K562 (cell line): ENCODE data around the gene RGS9. TPM values are rescaled to one million over a fixed set of nuclear protein-coding genes. Genes with fewer than 3 reads are reported as not detected.

Source experiments
- ATAC-seq: fragments of 200-7000 bp; cut with Tn5 transposase; 3 replicates; pipeline ENCODE4 v1.9.1; 2020; ENCODE audit warnings: moderate library complexity
- BruUV-seq: library from RNA; stranded (reverse); fragments of 400-500 nt; replicated peaks from 2 replicates; lab custom pipeline; 2021; lab: Mats Ljungman, UMichigan
- CTCF ChIA-PET: fragments of 300-600 bp; formaldehyde crosslinking; extraction: SDS; loops from one replicate; lab custom pipeline; 2021; ENCODE audit warnings: low intra/inter-chr PET ratio; lab: Yijun Ruan, JAX
- POLR2A ChIA-PET: fragments of 300-600, 350-650 bp; sonication (Branson Sonifier 250); formaldehyde crosslinking; extraction: SDS; loops from one replicate; lab custom pipeline; 2021; ENCODE audit warnings: antibody characterized with exemption, inconsistent platforms; lab: Yijun Ruan, JAX
- DNase-seq, 4 experiments: peaks; one replicate each; pipeline versions ENCODE4 v3.0.0 to v3.0.0-alpha.2; 2011 to 2018; ENCODE audit warnings: low spot score in 3 of 4, mixed read lengths in 3 of 4; ENCODE audit errors: extremely low read depth in 1 of 4
- FAIRE-seq: peaks from 2 replicates; lab custom pipeline; 2011; peaks lifted over from hg19 to GRCh38; lab: Jason Lieb, UNC
- H2AFZ ChIP-seq: 2 replicates; pipeline ENCODE4 v1.6.0; 2011; ENCODE audit warnings: low read depth, low read length, control low read depth, inconsistent platforms
- H3K27ac ChIP-seq: fragments of 200-600 bp; 3 replicates; pipeline ENCODE4 v1.8.0; 2011; ENCODE audit warnings: low read depth, mild to moderate bottlenecking, control low read depth, inconsistent platforms, low read length, moderate library complexity, mixed read lengths; ENCODE audit errors: extremely low read depth
- H3K27me3 ChIP-seq, 2 experiments: fragments of 300-600 bp in 1 of 2; 2 replicates in 1 of 2; 3 replicates in 1 of 2; pipeline versions ENCODE4 v1.6.0 to v1.8.0; 2011; ENCODE audit warnings: inconsistent platforms in 2 of 2, low read length in 2 of 2, mild to moderate bottlenecking in 1 of 2, mixed read lengths in 1 of 2, moderate library complexity in 1 of 2; ENCODE audit not compliant: control insufficient read depth in 2 of 2, insufficient read depth in 2 of 2
- H3K36me3 ChIP-seq: fragments of 300-600 bp; 3 replicates; pipeline ENCODE4 v1.8.0; 2011; ENCODE audit warnings: mild to moderate bottlenecking, low read length, inconsistent platforms; ENCODE audit not compliant: control insufficient read depth, insufficient read depth
- H3K4me1 ChIP-seq, 2 experiments: fragments of 200-600 bp in 1 of 2; replicated peaks in 1 of 2; 2 replicates in 1 of 2; 3 replicates in 1 of 2; pipeline versions ENCODE4 v1.5.1 to v1.8.0; 2011; ENCODE audit warnings: inconsistent platforms in 2 of 2, low read length in 2 of 2, mild to moderate bottlenecking in 1 of 2, mixed read lengths in 1 of 2, moderate library complexity in 1 of 2; ENCODE audit not compliant: control insufficient read depth in 2 of 2, insufficient read depth in 2 of 2
- H3K4me2 ChIP-seq: 2 replicates; pipeline ENCODE4 v1.6.1; 2011; ENCODE audit warnings: low read length, control low read depth, inconsistent platforms, mixed read lengths; ENCODE audit not compliant: insufficient read depth
- H3K4me3 ChIP-seq: fragments of 200-600 bp; sonication (generic), shearing (Covaris generic); 2 replicates; pipeline ENCODE4 v1.5.1; 2016; ENCODE audit warnings: control low read depth, inconsistent platforms
- H3K79me2 ChIP-seq: fragments of 200-600 bp; 3 replicates; pipeline ENCODE4 v1.8.0; 2011; ENCODE audit warnings: low read length, inconsistent platforms; ENCODE audit not compliant: control insufficient read depth, insufficient read depth
- H3K9ac ChIP-seq, 2 experiments: 2 replicates each; pipeline versions ENCODE4 v1.6.0 to v1.6.1; 2011; ENCODE audit warnings: low read depth in 2 of 2, low read length in 2 of 2, control low read depth in 1 of 2, inconsistent platforms in 1 of 2, mild to moderate bottlenecking in 1 of 2, mixed read lengths in 1 of 2; ENCODE audit not compliant: insufficient read depth in 1 of 2
- H3K9me1 ChIP-seq: one replicate; pipeline ENCODE4 v1.6.0; 2011; ENCODE audit warnings: inconsistent platforms, mild to moderate bottlenecking, low read length, moderate library complexity; ENCODE audit not compliant: control insufficient read depth, insufficient read depth
- H3K9me3 ChIP-seq: replicated peaks from 2 replicates; pipeline ENCODE4 v1.5.1; 2011; ENCODE audit warnings: low read depth, low read length, inconsistent platforms; ENCODE audit not compliant: control insufficient read depth, insufficient read depth
- H4K20me1 ChIP-seq: replicated peaks from 2 replicates; pipeline ENCODE4 v1.6.1; 2011; ENCODE audit warnings: low read length, inconsistent platforms, mixed read lengths; ENCODE audit not compliant: control insufficient read depth, insufficient read depth
- PHB2 ChIP-seq: fragments of 450-650 bp; IDR thresholded peaks from 2 replicates; pipeline ENCODE4 v1.6.1; 2017; ENCODE audit warnings: low read depth
- ZEB2 ChIP-seq: fragments of 450-650 bp; IDR thresholded peaks from 2 replicates; pipeline ENCODE4 v1.6.1; 2016
- WGBS: fragments of 100-300 bp; shearing (Covaris generic); methylation state at CpG from one replicate; pipeline ENCODE4 v1.1.6; 2016; ENCODE audit warnings: low coverage, mixed read lengths; ENCODE audit not compliant: insufficient coverage; ENCODE audit errors: missing lambda C conversion rate; 5-methylcytosine and 5-hydroxymethylcytosine counted together
- in situ Hi-C: fragments of 300-500 bp; cut with MboI; formaldehyde crosslinking; loops from 4 replicates; pipeline ENCODE4 v1.15.0; 2018; ENCODE audit warnings: inconsistent platforms, mixed read lengths
- intact Hi-C: fragments of 100-400 bp; cut with micrococcal nuclease; formaldehyde crosslinking; loops from 2 replicates; pipeline ENCODE4 v1.14.2; 2022
- polyA plus RNA-seq, 8 experiments: library from polyadenylated mRNA; depleted of rRNA in 4 of 8; stranded (reverse) in 5 of 8; unstranded in 3 of 8; fragments of >200 nt; fragmentation: Nextera tagmentation in 2 of 8; fragmentation: Illumina TruSeq in 1 of 8; extraction: Ambion mirVana in 2 of 8; extraction: Trizol in 1 of 8; gene quantifications; 2 replicates each; pipeline versions ENCODE4 v1.2.1 to v1.2.3, GENCODE V29; 2011 to 2014; ENCODE audit warnings: inconsistent platforms in 1 of 8, missing spikeins in 1 of 8
- total RNA-seq, 7 experiments: library from RNA; depleted of rRNA in 6 of 7; stranded (reverse); fragments of >200 nt in 6 of 7; fragmentation: Illumina TruSeq in 2 of 7; extraction: Trizol in 2 of 7; gene quantifications; 2 replicates each; pipeline versions ENCODE4 v1.2.1 to v1.2.3, GENCODE V29; 2011 to 2021; ENCODE audit warnings: low replicate concordance in 1 of 7
- TF ChIP-seq, protein P1 (sequence below): fragments of 450-650 bp; IDR thresholded peaks from 2 replicates; pipeline ENCODE4 v1.7.1; 2018; ENCODE audit warnings: mild to moderate bottlenecking, low read depth; ENCODE audit not compliant: partially characterized antibody
- TF ChIP-seq, protein P2 (sequence below): fragments of 450-650 bp; IDR thresholded peaks from 2 replicates; pipeline ENCODE4 v1.6.1; 2018; ENCODE audit warnings: mild to moderate bottlenecking, low read depth; ENCODE audit not compliant: partially characterized antibody

Gene RGS9
- total and polyA plus RNA-seq, 9 of the 15 experiments (the other 6 are each of a cell fraction or from before 2014, with no cell fraction given) = 0.18 to 1.4 (median 0.55) TPM

DNA sequence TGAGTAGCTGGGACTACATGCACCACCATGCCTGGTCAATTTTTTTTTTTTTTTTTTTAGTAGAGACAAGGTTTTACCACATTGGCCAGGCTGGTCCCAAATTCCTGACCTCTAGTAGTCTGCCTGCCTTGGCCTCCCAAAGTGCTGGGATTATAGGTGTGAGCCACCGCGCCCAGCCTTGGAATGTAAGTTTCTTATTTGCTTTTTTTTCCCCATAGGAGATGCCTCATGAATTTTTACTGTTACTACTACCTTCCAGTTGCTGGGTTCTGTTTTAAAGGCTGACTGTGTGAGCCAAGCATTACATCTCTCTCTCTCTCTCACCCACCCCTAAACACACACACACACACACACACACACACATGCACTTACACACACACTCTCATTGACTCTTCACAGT, 112.6 kb downstream of the RGS9 start:
- TF ChIP-seq ZEB2 (no peak), PHB2 (no peak)
- TF ChIP-seq, protein P1, sequence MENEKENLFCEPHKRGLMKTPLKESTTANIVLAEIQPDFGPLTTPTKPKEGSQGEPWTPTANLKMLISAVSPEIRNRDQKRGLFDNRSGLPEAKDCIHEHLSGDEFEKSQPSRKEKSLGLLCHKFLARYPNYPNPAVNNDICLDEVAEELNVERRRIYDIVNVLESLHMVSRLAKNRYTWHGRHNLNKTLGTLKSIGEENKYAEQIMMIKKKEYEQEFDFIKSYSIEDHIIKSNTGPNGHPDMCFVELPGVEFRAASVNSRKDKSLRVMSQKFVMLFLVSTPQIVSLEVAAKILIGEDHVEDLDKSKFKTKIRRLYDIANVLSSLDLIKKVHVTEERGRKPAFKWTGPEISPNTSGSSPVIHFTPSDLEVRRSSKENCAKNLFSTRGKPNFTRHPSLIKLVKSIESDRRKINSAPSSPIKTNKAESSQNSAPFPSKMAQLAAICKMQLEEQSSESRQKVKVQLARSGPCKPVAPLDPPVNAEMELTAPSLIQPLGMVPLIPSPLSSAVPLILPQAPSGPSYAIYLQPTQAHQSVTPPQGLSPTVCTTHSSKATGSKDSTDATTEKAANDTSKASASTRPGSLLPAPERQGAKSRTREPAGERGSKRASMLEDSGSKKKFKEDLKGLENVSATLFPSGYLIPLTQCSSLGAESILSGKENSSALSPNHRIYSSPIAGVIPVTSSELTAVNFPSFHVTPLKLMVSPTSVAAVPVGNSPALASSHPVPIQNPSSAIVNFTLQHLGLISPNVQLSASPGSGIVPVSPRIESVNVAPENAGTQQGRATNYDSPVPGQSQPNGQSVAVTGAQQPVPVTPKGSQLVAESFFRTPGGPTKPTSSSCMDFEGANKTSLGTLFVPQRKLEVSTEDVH = no peak
- TF ChIP-seq, protein P2, sequence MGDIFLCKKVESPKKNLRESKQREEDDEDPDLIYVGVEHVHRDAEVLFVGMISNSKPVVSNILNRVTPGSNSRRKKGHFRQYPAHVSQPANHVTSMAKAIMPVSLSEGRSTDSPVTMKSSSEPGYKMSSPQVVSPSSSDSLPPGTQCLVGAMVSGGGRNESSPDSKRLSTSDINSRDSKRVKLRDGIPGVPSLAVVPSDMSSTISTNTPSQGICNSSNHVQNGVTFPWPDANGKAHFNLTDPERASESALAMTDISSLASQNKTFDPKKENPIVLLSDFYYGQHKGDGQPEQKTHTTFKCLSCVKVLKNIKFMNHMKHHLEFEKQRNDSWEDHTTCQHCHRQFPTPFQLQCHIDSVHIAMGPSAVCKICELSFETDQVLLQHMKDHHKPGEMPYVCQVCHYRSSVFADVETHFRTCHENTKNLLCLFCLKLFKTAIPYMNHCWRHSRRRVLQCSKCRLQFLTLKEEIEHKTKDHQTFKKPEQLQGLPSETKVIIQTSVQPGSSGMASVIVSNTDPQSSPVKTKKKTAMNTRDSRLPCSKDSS = no peak
- H3K27ac ChIP-seq = no peak overlapping the region
- no peak overlapping the region for H2AFZ ChIP-seq
- H4K20me1 ChIP-seq = no peaks in the 10 kb centered on the region
- in situ Hi-C loops (no loop called here), intact Hi-C loops (no loop called here)
- no peak for DNase-seq
- H3K4me3 ChIP-seq = no peak overlapping the region
- no peaks in the 10 kb centered on the region for H3K4me1 ChIP-seq
- no peaks in the 10 kb centered on the region for H3K9me3 ChIP-seq
- peaks cover 8 to 15% of the 10 kb centered on the region in 2 experiments; a peak in 3 of 5 replicates for H3K27me3 ChIP-seq
- no peak overlapping the region for H3K9ac ChIP-seq
- ChIA-PET POLR2A (no interaction called here), CTCF (no interaction called here)
- WGBS = 0% methylated on average over 2 of the region's 2 CpGs
- H3K9me1 ChIP-seq = no peaks in the 10 kb centered on the region
- no peak for FAIRE-seq
- no peaks in the 10 kb centered on the region for H3K36me3 ChIP-seq
- H3K4me2 ChIP-seq = no peak overlapping the region
- no peak for ATAC-seq
- no peaks in the 10 kb centered on the region for H3K79me2 ChIP-seq
- no TSS peak for BruUV-seq
